EL (cell line): Measurements from ENCODE around the gene GARRE1.
"Not testable (repeated sequence)": the region's sequence is repeated elsewhere in the genome, so short reads cannot be mapped to it uniquely, and the experiment has no call there.

Source experiments
- DNase-seq: peaks from one replicate; pipeline ENCODE4 v3.0.0-alpha.2; 2016

Gene GARRE1

GRCh38 chr19:34259367-34260095 lies 5.2 kb downstream of the GARRE1 start:
- DNase-seq: peak; percentile 58

GRCh38 chr19:34260771-34261173 lies 6.4 kb downstream of the GARRE1 start:
- DNase-seq: peak; percentile 52

- DNase-seq: no peak
These were observed 7.2 kb downstream of the GARRE1 start for GRCh38 chr19:34261334-34262109.

GRCh38 chr19:34263745-34264237 lies 9.4 kb downstream of the GARRE1 start:
- no peak for DNase-seq

GRCh38 chr19:34265221-34265650 lies 10.9 kb downstream of the GARRE1 start:
- DNase-seq: no peak

GRCh38 chr19:34269081-34269480 lies 14.7 kb downstream of the GARRE1 start:
- no peak for DNase-seq

- no peak for DNase-seq
These were observed 15.1 kb downstream of the GARRE1 start for GRCh38 chr19:34269489-34269888.

GRCh38 chr19:34269968-34270621 lies 15.7 kb downstream of the GARRE1 start:
- DNase-seq: peak; percentile 85

- no peak for DNase-seq
These were observed 18.8 kb downstream of the GARRE1 start for GRCh38 chr19:34273121-34273520.

GRCh38 chr19:34274284-34274826 lies 20.0 kb downstream of the GARRE1 start:
- DNase-seq: peak; percentile 43

GRCh38 chr19:34274827-34275625 lies 20.7 kb downstream of the GARRE1 start:
- DNase-seq: peak; percentile 89

- no peak for DNase-seq
These were observed 21.4 kb downstream of the GARRE1 start for GRCh38 chr19:34275705-34276104.

GRCh38 chr19:34276614-34277013 lies 22.3 kb downstream of the GARRE1 start:
- no peak for DNase-seq

GRCh38 chr19:34277244-34277643 lies 22.9 kb downstream of the GARRE1 start:
- no peak for DNase-seq

GRCh38 chr19:34278783-34279182 lies 24.4 kb downstream of the GARRE1 start:
- DNase-seq: no peak

- not testable (repeated sequence) for DNase-seq
These were observed 27.1 kb downstream of the GARRE1 start for GRCh38 chr19:34281444-34281843.

- DNase-seq: no peak
These were observed 28.5 kb downstream of the GARRE1 start for GRCh38 chr19:34282611-34283519.

GRCh38 chr19:34284505-34284904 lies 30.2 kb downstream of the GARRE1 start:
- no peak for DNase-seq

- DNase-seq: no peak
These were observed 33.3 kb downstream of the GARRE1 start for GRCh38 chr19:34287662-34288140.

- DNase-seq: no peak
These were observed 34.0 kb downstream of the GARRE1 start for GRCh38 chr19:34288381-34288780.

- DNase-seq: no peak
These were observed 36.9 kb downstream of the GARRE1 start for GRCh38 chr19:34291235-34291634.
